WERI-Rb-1 (cell line): ENCODE measurements around the gene PSTPIP2.

ENCODE experiments used
- DNase-seq: peaks from one replicate; pipeline ENCODE4 v3.0.0-alpha.2; 2020
- H3K27ac ChIP-seq: fragments of 250-450 bp; sonication (Bioruptor Pico); 2 replicates; pipeline ENCODE4 v1.5.1; 2020; ENCODE audit warnings: mild to moderate bottlenecking, moderate library complexity
- H3K27me3 ChIP-seq: fragments of 250-450 bp; sonication (Bioruptor Pico); 2 replicates; pipeline ENCODE4 v1.5.1; 2021; ENCODE audit warnings: mild to moderate bottlenecking, low read depth, moderate library complexity; ENCODE audit not compliant: insufficient read depth, severe bottlenecking
- H3K36me3 ChIP-seq: fragments of 250-450 bp; sonication (Bioruptor Pico); 2 replicates; pipeline ENCODE4 v1.5.1; 2020; ENCODE audit warnings: mild to moderate bottlenecking, moderate library complexity
- H3K4me3 ChIP-seq: 2 replicates; pipeline ENCODE4 v1.5.1; 2011; ENCODE audit warnings: low read depth, mild to moderate bottlenecking, control low read depth, low read length
- H3K9me3 ChIP-seq: fragments of 250-450 bp; sonication (Bioruptor Pico); 2 replicates; pipeline ENCODE4 v1.5.1; 2021; ENCODE audit warnings: mild to moderate bottlenecking, moderate library complexity; ENCODE audit not compliant: severe bottlenecking
- CTCF ChIP-seq: IDR thresholded peaks from 2 replicates; pipeline ENCODE4 v1.5.1; 2011; ENCODE audit warnings: low read depth, mild to moderate bottlenecking, control low read depth, inconsistent platforms, low read length

Gene PSTPIP2

GRCh38 chr18:45984546-45985235 is 87.4 kb downstream of the PSTPIP2 start:
- Histone ChIP-seq H3K9me3 (peaks cover 4% of the 10 kb centered on the region), H3K4me3 (no peak overlapping the region), H3K27me3 (no peaks in the 10 kb centered on the region), H3K36me3 (no peaks in the 10 kb centered on the region), H3K27ac (no peak overlapping the region)
- no peak for DNase-seq
- no peak for TF ChIP-seq CTCF

GRCh38 chr18:45981821-45982220 is 90.2 kb downstream of the PSTPIP2 start:
- H3K9me3 ChIP-seq = no peaks in the 10 kb centered on the region
- H3K27ac ChIP-seq = no peak overlapping the region
- peak; percentile 46 for DNase-seq
- no peaks in the 10 kb centered on the region for H3K27me3 ChIP-seq
- no peaks in the 10 kb centered on the region for H3K36me3 ChIP-seq
- H3K4me3 ChIP-seq = no peak overlapping the region
- no peak for TF ChIP-seq CTCF

- no peak for TF ChIP-seq CTCF
- Histone ChIP-seq H3K36me3 (no peaks in the 10 kb centered on the region), H3K27ac (no peak overlapping the region), H3K4me3 (no peak overlapping the region), H3K27me3 (no peaks in the 10 kb centered on the region), H3K9me3 (no peaks in the 10 kb centered on the region)
- no peak for DNase-seq
These were observed 91.8 kb downstream of the PSTPIP2 start for GRCh38 chr18:45980229-45980628.

GRCh38 chr18:45978084-45978483 is 94.0 kb downstream of the PSTPIP2 start:
- Histone ChIP-seq H3K9me3 (no peaks in the 10 kb centered on the region), H3K27ac (no peak overlapping the region), H3K36me3 (no peaks in the 10 kb centered on the region), H3K4me3 (no peak overlapping the region), H3K27me3 (no peaks in the 10 kb centered on the region)
- TF ChIP-seq CTCF = no peak
- no peak for DNase-seq

- H3K9me3 ChIP-seq = no peaks in the 10 kb centered on the region
- H3K36me3 ChIP-seq = no peaks in the 10 kb centered on the region
- no peak overlapping the region for H3K4me3 ChIP-seq
- DNase-seq = no peak
- H3K27me3 ChIP-seq = no peaks in the 10 kb centered on the region
- TF ChIP-seq CTCF = no peak
- H3K27ac ChIP-seq = no peak overlapping the region
These were observed 95.1 kb downstream of the PSTPIP2 start for GRCh38 chr18:45976974-45977373.

GRCh38 chr18:45976566-45976965 is 95.5 kb downstream of the PSTPIP2 start:
- Histone ChIP-seq H3K9me3 (no peaks in the 10 kb centered on the region), H3K27ac (no peak overlapping the region), H3K4me3 (no peak overlapping the region), H3K27me3 (no peaks in the 10 kb centered on the region), H3K36me3 (no peaks in the 10 kb centered on the region)
- TF ChIP-seq CTCF = no peak
- no peak for DNase-seq
